ENCODE measurements around the gene MACROD2.
"Not testable (repeated sequence)": the region's sequence is repeated elsewhere in the genome, so short reads cannot be mapped to it uniquely, and the experiment has no call there.

MACROD2 gene

GRCh38 chr20:15188415-15188814, 1193.1 kb downstream of the MACROD2 start:
- no peaks in the 10 kb centered on the region for H3K4me1 ChIP-seq (ENCODE audit: control insufficient read depth, insufficient read depth, low read length)
- H3K36me3 ChIP-seq (ENCODE audit: control insufficient read depth, insufficient read depth, low read length): no peaks in the 10 kb centered on the region
- no peak overlapping the region for H3K4me3 ChIP-seq (ENCODE audit: insufficient read depth, low read depth, low read length)
- no peaks in the 10 kb centered on the region for H3K9me3 ChIP-seq (ENCODE audit: control insufficient read depth, low read length)
- 92 to 98% methylated on average over 3 of the region's 3 CpGs for WGBS, 2 experiments
- no peak overlapping the region for H3K27ac ChIP-seq (ENCODE audit: insufficient read depth, low read depth, low read length, poor library complexity, severe bottlenecking)
- no peaks in the 10 kb centered on the region for H3K27me3 ChIP-seq (ENCODE audit: control insufficient read depth, insufficient read depth, low read length, poor library complexity, severe bottlenecking)

GRCh38 chr20:15191082-15191723, 1195.9 kb downstream of the MACROD2 start:
- no peaks in the 10 kb centered on the region for H3K27me3 ChIP-seq (ENCODE audit: control insufficient read depth, insufficient read depth, low read length, poor library complexity, severe bottlenecking)

GRCh38 chr20:15195378-15195777, 1200.1 kb downstream of the MACROD2 start:
- H3K27me3 ChIP-seq (ENCODE audit: control insufficient read depth, insufficient read depth, low read length, poor library complexity, severe bottlenecking): no peaks in the 10 kb centered on the region
- no peak overlapping the region for H3K4me3 ChIP-seq (ENCODE audit: insufficient read depth, low read depth, low read length)
- no peaks in the 10 kb centered on the region for H3K36me3 ChIP-seq (ENCODE audit: control insufficient read depth, insufficient read depth, low read length)
- no peaks in the 10 kb centered on the region for H3K9me3 ChIP-seq (ENCODE audit: control insufficient read depth, low read length)
- WGBS, 2 experiments: 91 to 97% methylated on average over 3 to 4 of the region's 4 CpGs
- no peak overlapping the region for H3K27ac ChIP-seq (ENCODE audit: insufficient read depth, low read depth, low read length, poor library complexity, severe bottlenecking)
- no peaks in the 10 kb centered on the region for H3K4me1 ChIP-seq (ENCODE audit: control insufficient read depth, insufficient read depth, low read length)

More at GRCh38 chr20:15191082-15191723, 1195.9 kb downstream of the MACROD2 start:
- no peaks in the 10 kb centered on the region for H3K4me1 ChIP-seq (ENCODE audit: control insufficient read depth, insufficient read depth, low read length)
- no peak overlapping the region for H3K27ac ChIP-seq (ENCODE audit: insufficient read depth, low read depth, low read length, poor library complexity, severe bottlenecking)
- H3K36me3 ChIP-seq (ENCODE audit: control insufficient read depth, insufficient read depth, low read length): no peaks in the 10 kb centered on the region
- WGBS, 2 experiments: 56 to 61% methylated on average over 4 of the region's 4 CpGs
- no peak overlapping the region for H3K4me3 ChIP-seq (ENCODE audit: insufficient read depth, low read depth, low read length)
- no peaks in the 10 kb centered on the region for H3K9me3 ChIP-seq (ENCODE audit: control insufficient read depth, low read length)

- Histone ChIP-seq H3K27me3 (ENCODE audit: control insufficient read depth, insufficient read depth, low read length, poor library complexity, severe bottlenecking) (no peaks in the 10 kb centered on the region), H3K9me3 (ENCODE audit: control insufficient read depth, low read length) (no peaks in the 10 kb centered on the region), H3K4me3 (ENCODE audit: insufficient read depth, low read depth, low read length) (no peak overlapping the region), H3K27ac (ENCODE audit: insufficient read depth, low read depth, low read length, poor library complexity, severe bottlenecking) (no peak overlapping the region), H3K4me1 (ENCODE audit: control insufficient read depth, insufficient read depth, low read length) (no peaks in the 10 kb centered on the region), H3K36me3 (ENCODE audit: control insufficient read depth, insufficient read depth, low read length) (no peaks in the 10 kb centered on the region)
- 95 to 97% methylated on average over 3 of the region's 3 CpGs for WGBS, 2 experiments
Observed at GRCh38 chr20:15196547-15197255, 1201.4 kb downstream of the MACROD2 start.

GRCh38 chr20:15198017-15198416, 1202.7 kb downstream of the MACROD2 start:
- H3K9me3 ChIP-seq (ENCODE audit: control insufficient read depth, low read length); H3K27ac ChIP-seq (ENCODE audit: insufficient read depth, low read depth, low read length, poor library complexity, severe bottlenecking); H3K4me3 ChIP-seq (ENCODE audit: insufficient read depth, low read depth, low read length); H3K36me3 ChIP-seq (ENCODE audit: control insufficient read depth, insufficient read depth, low read length); H3K4me1 ChIP-seq (ENCODE audit: control insufficient read depth, insufficient read depth, low read length); H3K27me3 ChIP-seq (ENCODE audit: control insufficient read depth, insufficient read depth, low read length, poor library complexity, severe bottlenecking): not testable (repeated sequence)
- WGBS, 2 experiments: 84 to 90% methylated on average over 8 to 10 of the region's 10 CpGs

- no peaks in the 10 kb centered on the region for H3K9me3 ChIP-seq (ENCODE audit: control insufficient read depth, low read length)
- H3K4me3 ChIP-seq (ENCODE audit: insufficient read depth, low read depth, low read length): no peak overlapping the region
- no peaks in the 10 kb centered on the region for H3K36me3 ChIP-seq (ENCODE audit: control insufficient read depth, insufficient read depth, low read length)
- no peak overlapping the region for H3K27ac ChIP-seq (ENCODE audit: insufficient read depth, low read depth, low read length, poor library complexity, severe bottlenecking)
- no peaks in the 10 kb centered on the region for H3K4me1 ChIP-seq (ENCODE audit: control insufficient read depth, insufficient read depth, low read length)
- WGBS, 2 experiments: 100% methylated on average over 1 of the region's 1 CpG; no CpG with 5 or more reads in 1 of the 2 experiments
- H3K27me3 ChIP-seq (ENCODE audit: control insufficient read depth, insufficient read depth, low read length, poor library complexity, severe bottlenecking): no peaks in the 10 kb centered on the region
Observed at GRCh38 chr20:15199698-15200097, 1204.4 kb downstream of the MACROD2 start.

- H3K9me3 ChIP-seq (ENCODE audit: control insufficient read depth, low read length): no peaks in the 10 kb centered on the region
- WGBS, 2 experiments: 86 to 100% methylated on average over 1 of the region's 1 CpG
- H3K36me3 ChIP-seq (ENCODE audit: control insufficient read depth, insufficient read depth, low read length): no peaks in the 10 kb centered on the region
- H3K4me3 ChIP-seq (ENCODE audit: insufficient read depth, low read depth, low read length): no peak overlapping the region
- no peaks in the 10 kb centered on the region for H3K4me1 ChIP-seq (ENCODE audit: control insufficient read depth, insufficient read depth, low read length)
- no peak overlapping the region for H3K27ac ChIP-seq (ENCODE audit: insufficient read depth, low read depth, low read length, poor library complexity, severe bottlenecking)
- no peaks in the 10 kb centered on the region for H3K27me3 ChIP-seq (ENCODE audit: control insufficient read depth, insufficient read depth, low read length, poor library complexity, severe bottlenecking)
Observed at GRCh38 chr20:15200147-15200565, 1204.8 kb downstream of the MACROD2 start.

- Histone ChIP-seq H3K4me1 (ENCODE audit: control insufficient read depth, insufficient read depth, low read length) (no peaks in the 10 kb centered on the region), H3K27me3 (ENCODE audit: control insufficient read depth, insufficient read depth, low read length, poor library complexity, severe bottlenecking) (no peaks in the 10 kb centered on the region), H3K27ac (ENCODE audit: insufficient read depth, low read depth, low read length, poor library complexity, severe bottlenecking) (no peak overlapping the region), H3K36me3 (ENCODE audit: control insufficient read depth, insufficient read depth, low read length) (no peaks in the 10 kb centered on the region), H3K9me3 (ENCODE audit: control insufficient read depth, low read length) (no peaks in the 10 kb centered on the region), H3K4me3 (ENCODE audit: insufficient read depth, low read depth, low read length) (no peak overlapping the region)
- WGBS, 2 experiments: 93 to 100% methylated on average over 1 of the region's 1 CpG
Observed at GRCh38 chr20:15201602-15202001, 1206.3 kb downstream of the MACROD2 start.

GRCh38 chr20:15204234-15204633, 1208.9 kb downstream of the MACROD2 start:
- Histone ChIP-seq H3K4me3 (ENCODE audit: insufficient read depth, low read depth, low read length) (no peak overlapping the region), H3K27me3 (ENCODE audit: control insufficient read depth, insufficient read depth, low read length, poor library complexity, severe bottlenecking) (no peaks in the 10 kb centered on the region), H3K27ac (ENCODE audit: insufficient read depth, low read depth, low read length, poor library complexity, severe bottlenecking) (no peak overlapping the region), H3K9me3 (ENCODE audit: control insufficient read depth, low read length) (no peaks in the 10 kb centered on the region), H3K36me3 (ENCODE audit: control insufficient read depth, insufficient read depth, low read length) (no peaks in the 10 kb centered on the region), H3K4me1 (ENCODE audit: control insufficient read depth, insufficient read depth, low read length) (no peaks in the 10 kb centered on the region)
- WGBS, 2 experiments: 96 to 97% methylated on average over 5 of the region's 5 CpGs

- Histone ChIP-seq H3K36me3 (ENCODE audit: control insufficient read depth, insufficient read depth, low read length) (no peaks in the 10 kb centered on the region), H3K27ac (ENCODE audit: insufficient read depth, low read depth, low read length, poor library complexity, severe bottlenecking) (no peak overlapping the region), H3K4me1 (ENCODE audit: control insufficient read depth, insufficient read depth, low read length) (no peaks in the 10 kb centered on the region), H3K27me3 (ENCODE audit: control insufficient read depth, insufficient read depth, low read length, poor library complexity, severe bottlenecking) (no peaks in the 10 kb centered on the region), H3K4me3 (ENCODE audit: insufficient read depth, low read depth, low read length) (no peak overlapping the region), H3K9me3 (ENCODE audit: control insufficient read depth, low read length) (no peaks in the 10 kb centered on the region)
- WGBS, 2 experiments: 97% methylated on average over 2 of the region's 2 CpGs; no CpG with 5 or more reads in 1 of the 2 experiments
Observed at GRCh38 chr20:15205028-15205427, 1209.7 kb downstream of the MACROD2 start.
